Endothelial cell of umbilical vein (primary cell): ENCODE data around the gene INSL6. TPM values are rescaled to one million over a fixed set of nuclear protein-coding genes. Genes with fewer than 3 reads are reported as not detected.
"Not testable (repeated sequence)": the region's sequence is repeated elsewhere in the genome, so short reads cannot be mapped to it uniquely, and the experiment has no call there.

Experiments
- BruUV-seq: library from RNA; stranded (reverse); fragments of 400-500 nt; replicated peaks from 2 replicates; lab custom pipeline; 2021; lab: Mats Ljungman, UMichigan
- CTCF ChIA-PET: fragments of 300-600, 350-600 bp; sonication (Branson Sonifier 250); formaldehyde crosslinking; loops from one replicate; lab custom pipeline; 2021; ENCODE audit warnings: antibody characterized with exemption, inconsistent platforms; lab: Charles Lee
- POLR2A ChIA-PET: fragments of 300-600, 350-600 bp; sonication (Branson Sonifier 250); formaldehyde crosslinking; loops from one replicate; lab custom pipeline; 2021; ENCODE audit warnings: antibody characterized with exemption, inconsistent platforms; lab: Charles Lee
- DNase-seq: peaks from one replicate; pipeline ENCODE4 v3.0.0-alpha.2; 2011; ENCODE audit warnings: low read depth, low spot score
- FAIRE-seq: peaks from 2 replicates; lab custom pipeline; 2011; peaks lifted over from hg19 to GRCh38; lab: Jason Lieb, UNC
- H2AFZ ChIP-seq: 2 replicates; pipeline ENCODE4 v1.6.0; 2012; ENCODE audit warnings: low read depth, low read length, control low read depth, inconsistent platforms
- H3K27ac ChIP-seq: 2 replicates; pipeline ENCODE4 v1.5.1; 2011; ENCODE audit warnings: low read depth, mild to moderate bottlenecking, control low read depth, low read length, moderate library complexity; ENCODE audit not compliant: insufficient read depth
- H3K27me3 ChIP-seq, 2 experiments: 2 replicates each; pipeline versions ENCODE4 v1.6.0 to v1.6.1; 2011; ENCODE audit warnings: low read length in 2 of 2, mixed read lengths in 1 of 2; ENCODE audit not compliant: control insufficient read depth in 2 of 2, insufficient read depth in 2 of 2
- H3K36me3 ChIP-seq, 2 experiments: 2 replicates in 1 of 2; 3 replicates in 1 of 2; pipeline ENCODE4 v1.5.1; 2011; ENCODE audit warnings: low read length in 2 of 2, mild to moderate bottlenecking in 1 of 2, moderate library complexity in 1 of 2; ENCODE audit not compliant: control insufficient read depth in 2 of 2, insufficient read depth in 2 of 2; ENCODE audit errors: extremely low read depth in 1 of 2
- H3K4me1 ChIP-seq: 3 replicates; pipeline ENCODE4 v1.5.1; 2011; ENCODE audit warnings: mild to moderate bottlenecking, low read length; ENCODE audit not compliant: control insufficient read depth, insufficient read depth; ENCODE audit errors: extremely low read depth
- H3K4me2 ChIP-seq: 2 replicates; pipeline ENCODE4 v1.6.1; 2011; ENCODE audit warnings: low read length, control low read depth, mixed read lengths; ENCODE audit not compliant: insufficient read depth
- H3K4me3 ChIP-seq, 3 experiments: fragments of 200-600 bp in 1 of 3; sonication (generic), shearing (Covaris generic) in 1 of 3; replicated peaks in 1 of 3; 2 replicates each; pipeline ENCODE4 v1.5.1; 2011 to 2016; ENCODE audit warnings: control low read depth in 3 of 3, low read length in 3 of 3, mild to moderate bottlenecking in 2 of 3, inconsistent platforms in 1 of 3, low read depth in 1 of 3, moderate library complexity in 1 of 3; ENCODE audit not compliant: insufficient read depth in 1 of 3
- H3K79me2 ChIP-seq: 2 replicates; pipeline ENCODE4 v1.6.0; 2012; ENCODE audit warnings: low read length, inconsistent platforms; ENCODE audit not compliant: control insufficient read depth, insufficient read depth
- H3K9ac ChIP-seq: replicated peaks from 2 replicates; pipeline ENCODE3; 2011; ENCODE audit warnings: low read length, control low read depth; ENCODE audit not compliant: insufficient read depth; ENCODE audit errors: extremely low read depth
- H3K9me1 ChIP-seq: replicated peaks from 3 replicates; pipeline ENCODE4 v1.6.0; 2011; ENCODE audit warnings: mild to moderate bottlenecking, low read length; ENCODE audit not compliant: control insufficient read depth, insufficient read depth; ENCODE audit errors: extremely low read depth
- H3K9me3 ChIP-seq: replicated peaks from 2 replicates; pipeline ENCODE4 v1.5.1; 2012; ENCODE audit warnings: low read length, inconsistent platforms; ENCODE audit not compliant: control insufficient read depth, insufficient read depth
- H4K20me1 ChIP-seq: replicated peaks from 2 replicates; pipeline ENCODE3; 2011; ENCODE audit warnings: mild to moderate bottlenecking, low read length; ENCODE audit not compliant: control insufficient read depth, insufficient read depth; ENCODE audit errors: extremely low read depth
- CTCF ChIP-seq, 2 donors: IDR thresholded peaks; 1 replicate in 1 of 2; 2 replicates in 1 of 2; pipeline ENCODE4 v1.5.1; 2011; ENCODE audit warnings: low read length in 2 of 2, mild to moderate bottlenecking in 2 of 2, moderate library complexity in 2 of 2, control low read depth in 1 of 2, inconsistent platforms in 1 of 2, low read depth in 1 of 2; ENCODE audit not compliant: insufficient read depth in 1 of 2; ENCODE audit errors: extremely low read depth in 1 of 2
- EZH2 ChIP-seq: IDR thresholded peaks from 2 replicates; pipeline ENCODE4 v1.6.1; 2012; ENCODE audit warnings: borderline replicate concordance, low read depth, mild to moderate bottlenecking, moderate library complexity, low read length, inconsistent platforms; ENCODE audit not compliant: severe bottlenecking
- FOS ChIP-seq: IDR thresholded peaks from 2 replicates; pipeline ENCODE4 v1.6.1; 2011; ENCODE audit warnings: mild to moderate bottlenecking, low read length, moderate library complexity, borderline replicate concordance; ENCODE audit not compliant: insufficient read depth
- GATA2 ChIP-seq: IDR thresholded peaks from 2 replicates; pipeline ENCODE4 v1.7.0; 2011; ENCODE audit warnings: low read depth, mild to moderate bottlenecking, moderate library complexity, mixed read lengths, low read length; ENCODE audit not compliant: insufficient read length, insufficient read depth
- JUN ChIP-seq: IDR thresholded peaks from 2 replicates; pipeline ENCODE4 v1.6.1; 2011; ENCODE audit warnings: borderline replicate concordance, low read depth; ENCODE audit not compliant: insufficient read length, insufficient read depth
- MAX ChIP-seq: IDR thresholded peaks from 2 replicates; pipeline ENCODE4 v1.6.1; 2011; ENCODE audit not compliant: insufficient read depth, insufficient read length
- MYC ChIP-seq: IDR thresholded peaks from one replicate; pipeline ENCODE4 v1.6.1; 2011; ENCODE audit warnings: mild to moderate bottlenecking, low read depth, low read length
- POLR2A ChIP-seq: IDR thresholded peaks from 2 replicates; pipeline ENCODE4 v1.6.1; 2012; ENCODE audit warnings: low read depth, mild to moderate bottlenecking, control low read depth, low read length
- POLR2AphosphoS5 ChIP-seq: IDR thresholded peaks from 2 replicates; pipeline ENCODE4 v1.6.1; 2012; ENCODE audit warnings: low read depth, mild to moderate bottlenecking, control low read depth, low read length, moderate library complexity; ENCODE audit not compliant: insufficient read depth
- dilution Hi-C: fragments of 300-500 bp; cut with MboI; formaldehyde crosslinking; loops from one replicate; pipeline ENCODE4 v1.15.0; 2019; ENCODE audit warnings: low sequenced_read_pairs; ENCODE audit not compliant: extremely low pct_ligation_motif_present
- intact Hi-C: fragments of 100-400 bp; cut with micrococcal nuclease; formaldehyde crosslinking; loops from one replicate; pipeline ENCODE4 v1.10.0; 2022
- polyA plus RNA-seq, 4 experiments: library from polyadenylated mRNA; depleted of rRNA in 3 of 4; stranded (reverse) in 3 of 4; unstranded in 1 of 4; fragments of >200 nt; gene quantifications; 2 replicates each; pipeline versions ENCODE4 v1.2.1 to v1.2.3, GENCODE V29; 2011 to 2012; ENCODE audit warnings: missing spikeins in 1 of 4
- total RNA-seq: library from RNA; stranded (reverse); gene quantifications from 2 replicates; pipeline ENCODE4 v1.2.3, GENCODE V29; 2021

INSL6 gene
- total and polyA plus RNA-seq, 2 donors (not counting 3 experiments of a cell fraction or from before 2014, with no cell fraction given): not detected

- no peaks in the 10 kb centered on the region for H3K9me3 ChIP-seq
- FAIRE-seq (no peak), DNase-seq (no peak)
- H3K4me3 ChIP-seq: no peak overlapping the region
- BruUV-seq: no TSS peak
- intact Hi-C loops (no loop called here), dilution Hi-C loops (loop anchor here (25.0 kb wide), 1 partner anchor 253 kb away; the partner anchor contains the start of gene PLGRKT)
- H2AFZ ChIP-seq: no peak overlapping the region
- no peak overlapping the region for H3K9ac ChIP-seq
- no peaks in the 10 kb centered on the region for H3K79me2 ChIP-seq
- no peak for TF ChIP-seq JUN
- no peak for TF ChIP-seq FOS
- TF ChIP-seq MAX: no peak
- no peak for TF ChIP-seq POLR2A
- no peak for TF ChIP-seq CTCF (IDR thresholded peaks at IDR 0.05; ENCODE audit: extremely low read depth in 1 of 2, insufficient read depth in 1 of 2, low read depth in 1 of 2, low read length in 2 of 2)
- TF ChIP-seq MYC: no peak
- no peak for TF ChIP-seq EZH2
- TF ChIP-seq GATA2: no peak
- TF ChIP-seq POLR2AphosphoS5: no peak
- H3K27ac ChIP-seq: no peak overlapping the region
- ChIA-PET CTCF (interaction anchor here (2.0 to 8.0 kb wide), 8 partner anchors 232 to 426 kb away, joined by 11 to 178 read pairs (median 38); partner anchors contain the start of gene PLGRKT), POLR2A (no interaction called here)
- no peaks in the 10 kb centered on the region for H3K4me1 ChIP-seq
- H3K4me2 ChIP-seq: no peak overlapping the region
- no peaks in the 10 kb centered on the region for H3K27me3 ChIP-seq
- H3K9me1 ChIP-seq: no peaks in the 10 kb centered on the region
- H3K36me3 ChIP-seq: no peaks in the 10 kb centered on the region
- H4K20me1 ChIP-seq: no peaks in the 10 kb centered on the region
These were observed 663 bp downstream of the INSL6 start for GRCh38 chr9:5184776-5185175.

GRCh38 chr9:5180631-5181030 lies 4.8 kb downstream of the INSL6 start:
- H3K9me1 ChIP-seq, BruUV-seq, H3K27ac ChIP-seq, H3K27me3 ChIP-seq, FAIRE-seq, H3K79me2 ChIP-seq, H2AFZ ChIP-seq, H3K36me3 ChIP-seq, H3K9me3 ChIP-seq, H3K9ac ChIP-seq, intact Hi-C loops, DNase-seq, H4K20me1 ChIP-seq, POLR2A ChIA-PET, H3K4me1 ChIP-seq, H3K4me2 ChIP-seq, H3K4me3 ChIP-seq: not testable (repeated sequence)
- dilution Hi-C loops: loop anchor here (25.0 kb wide), 1 partner anchor 257 kb away; the partner anchor contains the start of gene PLGRKT
- CTCF ChIA-PET: interaction anchor here (1.1 kb wide), 1 partner anchor 12 kb away, joined by 3 read pairs; no protein-coding TSS in a partner anchor
